Hematopoietic multipotent progenitor cell treated with erythropoietin and hydrocortisone succinate and interleukin-3 and kit ligand, for 8 days (in vitro differentiated cells): ENCODE results near the gene SEMA4D.
"Not testable (repeated sequence)": the region's sequence is repeated elsewhere in the genome, so short reads cannot be mapped to it uniquely, and the experiment has no call there.

ENCODE experiments used
- DNase-seq: peaks from one replicate; pipeline ENCODE4 v3.0.0-alpha.2; 2015

Gene SEMA4D

DNA sequence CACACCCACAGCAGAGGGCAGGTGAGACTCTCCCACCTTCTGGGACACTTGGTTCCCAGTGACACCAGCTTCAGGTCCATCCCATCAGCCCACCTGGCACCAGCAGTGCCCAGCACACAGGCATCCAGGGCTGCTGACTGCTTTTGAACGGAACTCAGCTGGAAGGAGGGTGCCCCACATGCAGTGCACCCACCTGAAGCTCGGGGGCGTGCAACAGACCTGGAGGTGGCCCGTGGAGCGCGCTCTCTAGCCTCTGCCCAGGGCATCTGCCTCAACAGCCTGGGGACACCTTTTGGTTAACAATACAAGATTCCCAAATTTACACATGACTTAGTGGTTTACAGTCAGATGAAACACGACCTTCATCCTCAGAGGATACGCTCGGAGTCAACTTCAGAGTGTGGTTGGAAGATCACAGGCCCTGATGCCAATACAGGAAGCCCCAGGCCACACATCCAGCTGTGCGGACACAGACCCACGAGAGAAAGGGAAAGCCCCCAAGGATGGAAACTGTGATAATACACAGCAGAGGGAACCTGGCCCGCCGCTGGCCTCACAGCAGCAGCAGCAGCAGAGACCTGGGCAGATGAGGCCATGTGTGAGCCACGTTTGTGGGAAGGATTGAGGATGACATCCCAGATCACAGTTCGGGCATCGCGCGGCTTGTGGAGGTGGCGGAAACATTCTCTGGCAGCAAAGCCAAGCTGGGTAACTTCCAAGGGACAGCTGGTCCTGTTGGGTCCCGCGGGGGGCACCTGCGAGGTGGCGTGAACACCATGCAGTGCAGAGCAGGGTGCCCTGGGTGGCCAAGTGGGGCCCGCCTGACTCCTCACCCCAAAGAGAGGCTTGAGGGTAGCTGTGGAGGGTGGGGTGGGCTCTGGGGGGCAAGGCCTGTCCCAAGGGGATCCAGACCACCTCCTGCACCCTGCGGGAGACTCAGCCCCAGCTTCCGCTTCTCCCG lies 115.6 kb downstream of the SEMA4D start:
- DNase-seq, result no peak

DNA sequence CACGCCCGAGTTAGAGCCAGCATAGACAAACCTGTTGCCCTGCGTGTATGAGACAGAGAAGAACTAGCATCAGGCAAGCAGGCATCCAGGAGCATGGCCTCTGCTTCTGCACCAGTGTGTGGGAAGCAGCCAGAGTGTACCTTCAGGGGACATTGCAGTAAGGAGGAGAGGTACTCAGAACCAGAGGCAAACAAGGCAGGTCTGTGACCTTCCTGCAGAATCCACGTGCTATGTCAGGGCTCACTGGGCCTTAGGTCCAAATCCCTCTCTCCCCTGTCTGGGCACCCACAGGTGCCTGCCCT lies 116.7 kb downstream of the SEMA4D start:
- no peak for DNase-seq

DNA sequence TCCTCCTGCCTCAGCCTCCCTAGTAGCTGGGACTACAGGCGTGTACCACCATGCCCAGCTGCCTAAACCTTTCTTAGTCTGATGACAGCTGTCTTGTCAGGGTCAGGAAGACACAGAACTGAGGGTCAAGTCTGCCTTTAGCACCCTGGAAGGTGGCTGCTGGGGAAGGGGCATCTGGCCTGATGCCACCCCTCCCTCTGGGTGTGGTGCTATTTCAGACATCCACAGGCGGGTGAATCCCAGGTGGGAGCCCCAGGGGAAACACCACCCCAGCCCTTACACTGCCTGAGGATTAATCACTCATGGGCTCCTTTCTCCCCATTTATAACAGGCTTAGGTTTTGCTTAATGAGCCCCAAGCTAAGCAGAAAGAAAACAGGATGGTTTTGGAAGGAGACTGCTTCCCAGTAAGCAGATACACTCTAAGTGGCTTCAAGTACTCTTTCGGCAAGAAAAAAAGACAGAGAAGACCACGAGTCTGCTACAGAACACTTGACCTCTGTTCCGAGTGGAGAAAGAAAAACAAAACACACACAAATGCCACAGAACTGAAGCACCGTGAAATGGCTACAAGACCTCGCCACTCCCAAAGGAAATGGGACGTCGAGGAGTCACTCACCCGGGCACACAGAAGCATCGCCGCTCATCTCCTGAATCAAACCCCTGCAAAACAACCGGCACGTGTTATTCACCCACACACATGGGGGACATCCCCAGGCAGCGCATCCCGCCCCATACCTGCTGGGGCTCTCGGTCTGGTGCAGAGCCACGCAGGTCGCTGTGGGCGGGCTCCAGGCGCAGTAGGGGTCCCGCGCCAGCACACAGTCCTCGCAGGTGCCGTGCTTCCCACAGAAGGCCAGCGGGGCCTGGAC lies 117.2 kb downstream of the SEMA4D start:
- no peak for DNase-seq

DNA sequence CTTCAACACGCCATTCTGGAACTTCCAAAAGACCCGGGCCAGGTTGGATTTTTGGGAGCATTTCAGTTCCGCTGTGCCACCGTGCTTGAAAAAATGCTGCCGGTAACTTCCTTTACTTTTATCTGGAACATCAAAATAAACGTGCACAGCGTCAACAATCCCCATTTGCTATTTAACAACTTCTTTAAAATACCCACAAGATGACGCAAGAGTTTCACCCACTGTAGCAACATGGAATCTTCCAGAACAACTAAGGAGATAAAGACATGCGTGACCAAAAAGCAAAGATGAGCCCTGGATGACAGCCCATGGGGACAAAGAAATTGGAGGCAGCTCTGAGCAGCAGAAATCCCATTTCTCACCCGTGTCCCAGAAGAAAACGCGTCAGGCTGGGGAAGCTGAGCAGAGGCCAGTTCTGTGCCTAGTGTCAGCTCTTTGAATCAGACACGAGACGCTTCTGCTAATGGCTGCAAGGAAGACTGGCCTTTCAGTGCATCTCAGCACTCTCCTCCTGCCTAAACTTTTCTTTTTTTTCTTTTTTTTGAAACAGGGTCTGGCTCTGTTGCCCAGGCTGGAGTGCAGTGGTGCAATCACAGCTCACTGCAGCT lies 118.3 kb downstream of the SEMA4D start:
- DNase-seq, result peak; percentile 26

DNA sequence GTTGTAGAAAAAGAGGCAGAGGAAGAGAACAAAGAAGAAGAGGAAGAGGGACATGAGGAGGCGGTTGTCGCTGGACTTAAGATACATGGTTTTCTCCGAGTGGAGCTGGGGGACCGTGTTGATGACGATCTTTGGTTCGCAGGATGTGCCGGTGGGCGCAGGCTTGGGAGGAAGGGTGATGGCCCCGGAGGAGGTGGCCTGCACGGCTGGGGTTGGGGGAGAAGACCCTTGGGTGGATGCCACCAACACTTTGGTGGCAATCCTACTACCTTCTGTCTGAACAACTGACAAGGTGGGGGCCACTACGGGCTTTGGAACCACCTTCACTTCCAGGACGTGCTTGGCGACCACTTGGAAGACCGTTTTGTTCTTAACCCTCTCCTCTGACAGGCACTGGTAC lies 118.9 kb downstream of the SEMA4D start:
- no peak for DNase-seq

DNA sequence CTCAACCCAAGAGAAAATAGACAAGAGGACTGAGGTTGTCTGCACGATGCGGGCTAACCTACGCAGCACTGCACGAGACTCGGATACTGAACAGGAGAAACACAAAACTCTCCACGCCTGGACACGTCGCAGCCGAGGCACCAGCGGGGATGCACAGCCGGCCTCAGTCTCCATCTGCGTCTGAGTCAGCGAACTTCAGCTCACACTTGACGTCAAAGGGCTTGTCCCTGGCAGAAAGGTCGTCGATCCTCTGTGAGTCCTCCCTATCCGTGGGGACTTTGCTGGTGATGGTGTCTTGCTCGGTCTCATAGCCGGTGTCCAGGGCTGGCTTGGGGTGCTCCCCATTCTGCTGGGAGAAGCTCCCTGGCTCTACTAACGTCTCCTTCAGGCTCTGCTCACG lies 119.4 kb downstream of the SEMA4D start:
- no peak for DNase-seq

DNA sequence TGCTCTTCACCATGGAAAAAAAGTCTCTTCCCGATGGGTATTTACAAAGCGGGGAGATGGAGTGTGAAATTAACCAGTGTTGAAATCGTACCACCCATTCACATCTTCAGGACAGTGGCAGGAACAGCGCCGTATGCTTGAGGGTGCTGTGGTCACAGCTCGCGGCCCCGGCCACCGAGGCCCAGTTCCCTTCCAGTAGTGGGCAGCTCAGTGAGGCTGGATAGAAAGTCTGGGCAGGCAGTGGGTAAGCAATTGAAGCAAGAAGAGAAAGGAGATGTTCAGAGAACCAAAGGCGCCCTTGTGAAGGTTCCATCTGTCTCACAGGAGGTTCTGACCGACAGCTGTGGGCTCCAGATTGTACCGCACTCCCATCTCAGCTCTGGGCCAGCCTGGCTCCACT lies 120.5 kb downstream of the SEMA4D start:
- no peak for DNase-seq

DNA sequence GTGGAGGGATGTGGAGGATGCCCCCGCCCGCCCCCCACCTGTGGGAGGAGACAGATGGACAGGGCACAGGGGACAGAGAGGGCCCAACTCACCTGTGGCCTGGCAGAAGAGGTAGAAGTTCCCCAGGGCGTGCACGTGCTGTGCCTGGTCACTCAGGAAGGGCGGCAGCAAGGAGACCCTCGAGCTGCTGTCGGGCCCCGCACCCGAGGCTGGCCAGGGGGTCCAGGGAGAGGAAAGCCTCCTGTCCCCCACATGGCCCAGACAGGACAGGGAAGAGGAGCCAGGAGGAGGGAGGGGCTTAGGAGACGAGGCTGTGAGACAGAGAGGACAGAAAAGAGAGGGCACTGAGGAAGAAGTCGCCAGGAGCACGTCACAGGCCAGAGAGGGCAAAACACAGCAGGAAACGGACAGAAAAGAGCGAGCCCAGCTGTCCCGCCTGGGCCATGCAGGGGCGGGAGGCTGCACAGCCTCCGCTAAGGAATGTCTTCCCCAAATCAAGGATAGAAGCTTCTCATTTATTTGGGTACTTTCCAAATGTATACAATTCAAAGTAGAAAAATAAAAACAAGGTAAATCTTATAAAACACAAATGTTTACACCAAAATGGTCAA lies 121.1 kb downstream of the SEMA4D start:
- no peak for DNase-seq

DNA sequence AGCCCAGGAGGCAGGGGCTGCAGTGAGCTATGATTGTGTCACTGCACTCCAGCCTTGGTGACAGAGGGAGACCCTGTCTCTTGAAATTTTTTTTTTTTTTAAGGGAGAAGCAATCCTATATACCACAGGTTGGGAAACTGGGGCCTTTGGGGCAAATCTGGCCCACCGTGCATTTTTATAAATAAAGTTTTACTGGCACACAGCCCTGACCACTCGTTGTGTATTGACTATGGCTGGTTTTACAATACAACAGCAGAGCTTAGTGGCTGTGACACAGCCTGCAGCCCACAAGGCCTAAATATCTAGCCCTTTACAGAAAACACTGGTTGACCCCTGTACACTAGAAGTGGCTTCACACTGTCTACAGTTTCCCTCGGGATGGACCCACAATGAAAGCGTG lies 121.6 kb downstream of the SEMA4D start:
- no peak for DNase-seq

DNA sequence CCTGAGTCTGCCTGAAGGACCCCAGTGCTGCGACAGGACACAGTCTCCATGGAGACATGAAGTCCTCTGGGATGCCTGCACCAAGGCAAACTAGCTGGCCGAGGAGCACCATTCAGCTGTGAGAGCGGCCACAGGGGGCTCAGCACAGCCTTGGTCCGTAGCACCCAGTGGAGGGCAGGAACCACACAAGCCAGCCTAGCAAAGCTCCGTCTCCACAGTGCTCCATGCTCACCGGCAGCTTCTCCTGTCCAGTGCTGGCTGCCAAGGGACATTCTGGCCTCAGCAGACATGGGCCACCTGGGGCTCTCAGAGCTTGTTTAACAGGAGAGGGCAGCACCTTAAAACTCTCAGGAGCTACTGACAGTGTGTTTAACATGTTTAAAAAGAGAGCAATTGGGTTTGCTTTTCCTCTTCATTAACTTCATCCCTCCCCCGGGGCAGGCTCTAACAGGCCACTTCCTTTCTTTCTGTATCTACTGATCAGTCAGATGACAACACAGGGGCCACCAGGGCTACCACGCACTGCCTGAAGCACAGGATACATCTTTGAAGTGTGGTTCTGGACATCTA lies 122.6 kb downstream of the SEMA4D start:
- peak; percentile 72 for DNase-seq

DNA sequence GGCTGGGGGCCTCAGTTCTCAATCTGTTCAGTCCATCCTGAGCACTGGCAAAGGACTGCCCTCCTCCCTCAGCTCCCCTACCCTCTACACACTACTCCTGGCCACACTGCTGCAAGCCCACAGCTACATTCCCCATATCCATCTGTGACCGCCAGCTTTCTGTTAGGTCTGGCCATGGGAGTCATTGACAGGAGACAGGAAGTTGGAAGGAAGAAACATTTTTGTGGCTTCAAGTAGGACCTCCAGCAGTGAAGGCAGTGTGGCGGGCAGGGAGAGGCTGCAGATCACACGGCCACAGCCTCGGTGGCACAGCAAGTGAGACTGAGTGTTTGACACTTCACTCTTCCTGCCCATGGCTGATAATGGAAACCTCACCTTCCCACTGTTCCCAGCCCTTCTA lies 123.7 kb downstream of the SEMA4D start:
- DNase-seq, result peak; percentile 7

DNA sequence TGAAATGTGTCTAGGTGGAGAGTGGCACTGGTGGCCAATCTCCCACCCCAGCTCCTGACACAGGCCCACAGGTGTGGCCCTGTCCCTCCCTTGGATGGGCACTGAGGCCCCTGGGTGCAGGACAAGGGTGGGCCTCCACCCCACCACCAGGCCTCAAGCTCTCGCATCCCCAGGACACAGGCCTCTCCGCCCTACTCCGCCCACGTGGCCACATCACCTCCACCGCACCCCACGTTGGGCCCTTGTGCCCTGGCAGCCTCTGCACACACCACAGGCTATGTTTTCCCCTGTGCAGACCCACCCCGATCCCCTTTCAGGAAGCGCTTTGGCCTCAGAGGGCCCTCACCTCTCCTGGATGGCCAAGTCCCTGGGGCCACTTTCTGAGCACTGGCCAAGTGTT lies 124.9 kb downstream of the SEMA4D start:
- no peak for DNase-seq

DNA sequence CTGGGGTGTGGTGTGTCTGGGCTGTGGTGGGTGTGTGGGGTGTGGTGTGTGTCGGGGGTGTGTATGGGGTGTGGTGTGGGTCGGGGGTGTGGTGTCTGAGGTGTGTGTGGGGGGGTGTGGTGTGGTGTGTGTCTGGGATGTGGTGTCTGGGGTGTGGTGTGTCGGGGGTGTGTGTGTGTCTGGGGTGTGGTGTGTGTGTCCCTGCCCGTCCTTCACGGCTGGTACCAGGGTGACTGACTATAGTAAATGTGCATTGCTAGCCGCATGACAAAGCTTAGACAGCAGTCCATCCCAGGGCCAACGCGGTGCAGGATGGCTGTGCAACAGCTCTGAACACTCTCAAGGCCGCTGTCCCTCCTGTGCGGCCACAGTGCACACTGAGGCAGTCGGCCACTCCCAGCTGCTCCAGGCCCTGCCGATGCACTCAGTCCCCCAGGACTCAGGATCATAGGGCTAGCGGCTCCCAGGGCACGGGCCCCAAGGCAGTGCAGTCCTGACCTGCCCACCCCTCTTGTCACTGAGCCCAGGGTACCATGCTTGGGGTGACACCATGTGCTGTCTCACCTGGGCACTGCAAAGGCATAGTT lies 125.6 kb downstream of the SEMA4D start:
- DNase-seq, result peak; percentile 45

DNA sequence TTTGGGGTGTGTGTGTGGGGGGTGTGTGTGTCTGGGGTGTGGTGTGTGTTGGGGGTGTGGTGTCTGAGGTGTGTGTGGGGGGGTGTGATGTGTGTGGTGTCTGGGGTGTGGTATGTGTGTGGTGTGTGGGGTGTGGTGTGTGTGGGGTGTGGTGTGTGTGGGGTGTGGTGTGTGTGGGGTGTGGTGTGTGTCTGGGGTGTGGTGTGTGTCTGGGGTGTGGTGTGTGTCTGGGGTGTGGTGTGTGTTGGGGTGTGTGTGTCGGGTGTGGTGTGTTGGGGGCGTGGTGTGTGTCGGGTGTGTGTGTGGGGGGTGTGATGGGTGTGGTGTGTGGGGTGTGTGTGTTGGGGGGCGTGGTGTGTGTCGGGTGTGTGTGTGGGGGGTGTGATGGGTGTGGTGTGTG lies 126.1 kb downstream of the SEMA4D start:
- DNase-seq, result not testable (repeated sequence)

DNA sequence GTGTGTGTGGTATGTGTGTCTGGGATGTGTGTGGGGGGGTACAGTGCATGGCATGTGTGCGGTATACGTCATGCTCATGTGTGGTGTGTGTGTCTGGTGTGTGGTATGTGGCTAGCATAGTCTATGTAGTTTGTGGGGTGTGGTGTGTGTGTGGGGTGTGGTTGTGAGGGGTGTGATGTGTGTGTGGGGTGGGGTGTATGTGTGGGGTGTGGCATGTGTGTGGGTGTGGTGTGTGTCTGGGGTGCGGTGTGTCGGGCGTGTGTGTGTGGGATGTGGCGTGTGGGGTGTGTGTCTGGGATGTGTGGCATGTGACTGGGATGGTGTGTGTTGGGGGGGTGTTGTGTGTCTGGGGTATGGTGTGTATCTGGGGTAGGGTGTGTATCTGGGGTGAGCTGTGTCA lies 127.3 kb downstream of the SEMA4D start:
- DNase-seq, result no peak

DNA sequence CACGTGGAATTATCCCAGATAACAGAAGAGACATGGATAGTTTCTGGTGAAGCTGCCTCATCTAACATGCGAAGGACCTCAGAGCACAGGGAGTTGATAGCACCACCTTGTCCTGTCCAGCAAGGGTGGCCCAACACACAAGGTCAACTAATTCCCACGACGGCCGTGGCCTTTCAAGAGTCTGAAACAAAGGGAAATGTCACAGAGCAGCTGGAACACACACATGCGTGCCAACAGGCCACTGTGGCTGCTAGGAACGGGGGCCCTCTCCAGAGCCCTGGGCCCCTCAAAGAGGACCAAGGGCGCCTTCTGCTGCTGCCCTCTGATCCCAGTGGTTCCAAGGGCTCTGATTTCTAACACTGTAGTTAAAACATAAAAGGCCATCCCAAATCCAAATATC lies 128.9 kb downstream of the SEMA4D start:
- DNase-seq, result no peak

DNA sequence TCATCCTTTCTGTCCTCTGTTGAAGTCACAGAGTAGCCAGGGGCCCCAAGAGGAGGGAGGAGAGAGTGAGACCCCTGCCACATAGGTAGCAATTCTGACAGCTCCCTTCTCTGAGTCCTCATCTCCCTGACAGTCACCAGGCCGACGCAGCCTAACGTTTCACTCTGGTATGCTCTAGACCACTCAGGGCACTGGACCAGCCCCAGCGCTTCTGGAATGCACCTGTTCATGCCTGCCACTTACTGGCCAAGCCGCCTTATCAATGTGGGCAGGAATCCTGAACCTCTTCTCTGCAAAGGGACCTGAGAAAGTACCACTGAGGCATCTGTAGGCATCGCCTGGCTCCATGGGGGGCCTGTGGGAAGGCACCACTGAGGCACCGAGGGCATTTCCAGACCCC lies 129.4 kb downstream of the SEMA4D start:
- DNase-seq, result no peak

DNA sequence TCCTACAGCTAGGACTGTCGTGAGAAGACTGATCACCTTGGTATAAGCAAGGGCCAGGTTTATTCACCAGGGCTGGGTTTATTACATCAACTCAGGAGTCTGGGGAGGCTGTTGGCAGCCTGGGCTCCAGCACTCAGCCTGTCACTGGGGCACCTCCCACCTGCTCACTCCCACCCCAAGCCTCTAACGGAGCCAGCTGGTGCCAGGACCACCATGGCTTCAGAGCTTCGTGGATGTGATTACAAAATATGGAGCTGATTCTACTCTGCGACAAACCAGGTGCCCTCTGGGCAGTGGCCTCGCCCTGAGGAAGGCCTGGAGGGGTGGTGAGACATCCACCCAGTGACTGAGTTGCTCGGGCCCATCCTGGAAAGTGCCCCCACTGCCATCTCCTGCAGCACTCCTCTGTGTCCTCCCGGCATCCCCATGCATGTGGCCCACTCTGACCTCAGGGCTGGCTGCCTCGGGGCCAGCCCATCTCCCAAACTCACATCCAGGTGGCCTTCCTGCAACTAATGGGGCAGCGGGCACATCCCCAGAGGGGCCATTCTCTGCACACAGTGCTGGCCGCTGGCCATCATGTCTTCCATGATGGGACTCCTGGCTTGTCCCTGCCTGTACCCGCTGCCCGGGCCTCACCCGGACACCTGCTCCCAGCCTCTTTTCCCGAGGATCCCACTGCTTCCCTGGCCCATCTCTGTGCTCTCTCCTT lies 130.0 kb downstream of the SEMA4D start:
- DNase-seq, result no peak

DNA sequence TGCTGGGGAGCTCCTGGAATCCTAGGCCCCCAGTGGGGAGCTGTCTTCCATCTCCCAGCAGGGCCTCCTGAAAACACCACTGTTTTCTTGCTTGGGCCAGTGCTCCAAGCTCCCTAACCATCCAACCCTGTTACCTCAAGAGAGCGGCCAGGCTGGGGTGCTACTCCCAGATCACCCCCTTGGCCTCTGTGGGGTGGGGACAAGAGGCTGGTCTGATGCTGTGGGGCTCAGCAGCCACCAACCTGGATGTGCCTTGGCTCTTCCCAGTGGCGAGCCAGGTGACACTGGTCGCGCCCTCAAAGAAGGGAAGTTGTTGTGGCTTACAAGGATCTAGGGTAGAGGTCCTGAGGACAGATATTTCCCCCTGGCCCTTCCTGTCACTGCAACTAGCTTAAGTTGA lies 130.6 kb downstream of the SEMA4D start:
- no peak for DNase-seq

DNA sequence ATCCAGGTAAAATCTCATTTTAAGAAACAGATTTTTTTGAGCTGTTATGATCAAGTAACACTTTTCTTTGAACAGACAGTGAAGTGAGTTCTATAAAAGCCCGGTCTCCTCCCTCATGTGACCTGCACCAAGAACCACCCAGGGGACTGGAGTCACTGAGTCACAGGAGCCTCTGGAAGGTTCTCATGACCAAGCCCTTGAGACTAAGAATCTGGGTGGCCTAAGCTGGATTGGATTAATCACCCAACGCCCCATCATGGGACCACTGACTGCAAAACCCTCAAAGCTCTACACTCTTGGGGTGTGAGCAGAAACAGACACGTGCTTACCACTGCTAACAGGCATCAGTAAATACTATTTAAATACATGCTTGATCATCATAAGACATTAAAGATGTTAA lies 131.2 kb downstream of the SEMA4D start:
- no peak for DNase-seq

DNA sequence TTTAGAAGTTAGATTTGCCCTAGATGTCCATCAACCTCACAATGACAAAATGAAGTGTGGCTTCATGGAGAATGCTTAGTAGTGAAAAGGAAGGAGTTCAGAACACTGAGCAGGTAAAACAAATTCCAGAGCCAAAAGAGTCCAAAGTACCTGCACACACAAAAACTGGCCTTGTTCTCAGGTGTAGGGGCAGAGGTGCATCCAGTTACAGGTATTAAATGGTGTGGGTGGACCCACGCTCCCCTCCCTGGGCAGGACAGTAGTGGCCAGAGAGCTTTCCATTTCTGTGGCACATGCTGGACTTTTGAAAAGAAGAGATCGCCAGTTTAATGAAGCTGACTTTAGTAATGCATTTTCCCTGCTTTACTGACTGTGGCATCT lies 132.4 kb downstream of the SEMA4D start:
- DNase-seq, result no peak
